HepG2 (cell line): ENCODE measurements around the gene OLFM2. TPM values are rescaled to one million over a fixed set of nuclear protein-coding genes. Genes with fewer than 3 reads are reported as not detected.

Experiments used
- AKNA ChIP-seq: sonication (generic); formaldehyde crosslinking; IDR thresholded peaks from 2 replicates; pipeline ENCODE4 v1.4.0; 2020; ENCODE audit warnings: missing genetic modification reagents, borderline replicate concordance
- ARID5B ChIP-seq: IDR thresholded peaks from 2 replicates; pipeline ENCODE4 v1.4.0; 2020; ENCODE audit warnings: mild to moderate bottlenecking, missing genetic modification reagents
- CBX2 ChIP-seq, 2 experiments: fragments of 200-600 bp in 1 of 2; sonication (generic); formaldehyde crosslinking in 1 of 2; IDR thresholded peaks; 2 replicates each; pipeline versions ENCODE4 v1.7.0 to v1.8.1; 2018 to 2022; ENCODE audit warnings: low read depth in 2 of 2, low read length in 1 of 2, mild to moderate bottlenecking in 1 of 2, missing genetic modification reagents in 1 of 2
- CCDC6 ChIP-seq: sonication (generic); formaldehyde crosslinking; IDR thresholded peaks from 2 replicates; pipeline ENCODE4 v1.8.1; 2022; ENCODE audit warnings: mild to moderate bottlenecking, missing genetic modification reagents, moderate library complexity
- E2F5 ChIP-seq: sonication (generic); formaldehyde crosslinking; conservative IDR thresholded peaks from 2 replicates; pipeline ENCODE4 v1.4.0; 2020; ENCODE audit warnings: missing genetic modification reagents
- IKZF4 ChIP-seq: sonication (generic); formaldehyde crosslinking; IDR thresholded peaks from 2 replicates; pipeline ENCODE4 v1.5.1; 2020; ENCODE audit warnings: borderline replicate concordance, mild to moderate bottlenecking, low read depth, missing genetic modification reagents; ENCODE audit errors: not compliant biosample characterization
- MEIS1 ChIP-seq: sonication (generic); formaldehyde crosslinking; IDR thresholded peaks from 2 replicates; pipeline ENCODE4 v1.9.0; 2021; ENCODE audit warnings: mild to moderate bottlenecking, missing genetic modification reagents, moderate library complexity, borderline replicate concordance
- MIXL1 ChIP-seq: IDR thresholded peaks from 2 replicates; pipeline ENCODE4 v1.6.1; 2016
- NR3C1 ChIP-seq: sonication (generic); formaldehyde crosslinking; IDR thresholded peaks from 2 replicates; pipeline ENCODE4 v1.4.0; 2020; ENCODE audit warnings: missing genetic modification reagents
- PHF8 ChIP-seq: sonication (generic); formaldehyde crosslinking; IDR thresholded peaks from 2 replicates; pipeline ENCODE4 v1.5.0; 2020; ENCODE audit warnings: missing genetic modification reagents
- RORA ChIP-seq: sonication (generic); formaldehyde crosslinking; IDR thresholded peaks from 2 replicates; pipeline ENCODE4 v1.5.0; 2020; ENCODE audit warnings: mild to moderate bottlenecking, missing genetic modification reagents, moderate library complexity
- ZNF18 ChIP-seq: sonication (generic); formaldehyde crosslinking; IDR thresholded peaks from 2 replicates; pipeline ENCODE4 v1.8.0; 2022; ENCODE audit warnings: mild to moderate bottlenecking, missing genetic modification reagents; ENCODE audit not compliant: insufficient replicate concordance
- ZNF770 ChIP-seq: sonication (generic); formaldehyde crosslinking; IDR thresholded peaks from 2 replicates; pipeline ENCODE4 v1.5.0; 2020; ENCODE audit warnings: mild to moderate bottlenecking, missing genetic modification reagents
- polyA plus RNA-seq, 8 experiments: library from polyadenylated mRNA; depleted of rRNA in 3 of 8; stranded (reverse) in 7 of 8; unstranded in 1 of 8; fragments of >200 nt; fragmentation: Illumina TruSeq in 4 of 8; extraction: Trizol in 4 of 8; gene quantifications; 2 replicates each; pipeline versions ENCODE4 v1.2.1 to v1.2.3, GENCODE V29; 2011 to 2016; ENCODE audit warnings: low read depth in 4 of 8, missing spikeins in 1 of 8, mixed read lengths in 1 of 8; ENCODE audit not compliant: insufficient read depth in 1 of 8
- total RNA-seq, 5 experiments: library from RNA; depleted of rRNA; stranded (reverse); fragments of >200 nt; fragmentation: Illumina TruSeq; extraction: Trizol; gene quantifications; 2 replicates each; pipeline ENCODE4 v1.2.3, GENCODE V29; 2016; ENCODE audit warnings: low read depth in 1 of 5

The OLFM2 gene
- total and polyA plus RNA-seq, 2 of the 13 experiments (the other 11 are each of a cell fraction or from before 2014, with no cell fraction given): 0.20 to 0.51 TPM

GRCh38 chr19:9834726-9835506 lies 101.4 kb downstream of the OLFM2 start, which contains the start of gene PIN1 (continued):
- TF ChIP-seq AKNA: no peak
- TF ChIP-seq CCDC6 (CRISPR knock-in tag): peak; percentile 63; the same call in 1 of the 2 replicates
- TF ChIP-seq IKZF4: no peak
- TF ChIP-seq NR3C1: no peak
- TF ChIP-seq E2F5 (CRISPR knock-in tag): peak; percentile 27; the same call in 1 of the 2 replicates
- no peak for TF ChIP-seq RORA (CRISPR knock-in tag)
- no peak for TF ChIP-seq ZNF770
- TF ChIP-seq MIXL1 (CRISPR knock-in tag): peak; percentile 22; the same call in 1 of the 2 replicates
- TF ChIP-seq PHF8 (CRISPR knock-in tag): peak; percentile 67
- TF ChIP-seq MEIS1 (CRISPR knock-in tag): 0 out of 2 replicates have a peak, but pooled peaks have one; percentile 54
- no peak for TF ChIP-seq ARID5B (CRISPR knock-in tag)
- TF ChIP-seq ZNF18 (CRISPR knock-in tag): peak; percentile 55
- no peak for TF ChIP-seq CBX2 (IDR thresholded peaks at IDR 0.05; ENCODE audit: low read depth, low read length)
- TF ChIP-seq CBX2 (CRISPR knock-in tag; IDR thresholded peaks at IDR 0.05; ENCODE audit: low read depth): no peak
